ENCODE data around the gene MAB21L1. TPM values are rescaled to one million over a fixed set of nuclear protein-coding genes. Genes with fewer than 3 reads are reported as not detected.

MAB21L1 gene
- under 1 TPM in 1 of 2 donors, not detected in 1; 0.52 TPM for total RNA-seq

DNA sequence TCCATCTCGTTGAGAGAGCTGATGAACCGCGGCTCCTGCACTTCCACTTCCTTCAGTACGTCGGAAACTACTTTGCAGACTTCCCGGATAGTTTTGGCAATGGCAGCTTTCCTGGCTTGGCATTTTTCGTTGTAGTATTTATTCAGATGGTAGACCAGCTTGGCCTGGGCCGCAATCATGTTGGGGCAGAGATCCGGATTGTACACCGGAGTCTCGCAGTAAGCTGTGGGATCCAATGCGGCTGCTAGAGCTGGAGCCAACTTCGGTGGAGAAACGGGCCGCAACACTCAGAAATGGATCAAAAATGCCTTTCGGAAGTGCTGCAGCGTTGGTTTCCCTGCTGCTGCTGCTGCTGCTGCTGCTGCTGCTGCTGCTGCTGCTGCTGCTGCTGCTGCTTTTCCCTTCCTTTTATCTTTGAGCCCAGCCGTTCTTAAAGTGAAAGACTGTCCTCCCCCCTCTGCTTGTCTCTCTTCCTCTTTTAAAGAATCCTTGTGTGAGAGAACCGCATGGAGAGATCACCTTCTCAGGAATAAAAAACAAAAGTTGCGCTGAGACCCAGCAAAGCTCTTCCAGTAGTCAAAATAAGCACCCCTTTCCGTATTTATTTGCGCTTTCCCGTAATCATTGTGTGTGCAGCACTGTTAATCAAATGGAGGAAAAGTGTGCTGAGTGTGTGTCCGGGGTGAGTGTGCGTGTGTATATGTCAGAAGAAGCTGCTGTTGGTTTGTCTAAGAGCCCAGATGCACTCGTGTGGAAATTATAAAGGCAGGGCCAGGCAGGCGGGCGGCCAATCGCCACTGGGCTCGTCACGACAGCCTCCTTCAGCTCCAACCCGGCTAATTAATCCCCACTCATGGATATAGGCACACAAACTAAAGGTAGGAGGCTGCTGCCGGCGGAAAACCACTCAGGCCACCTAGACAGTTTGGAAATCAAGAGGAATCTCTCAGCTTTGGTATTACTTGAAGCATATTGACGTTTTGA is at the start of gene MAB21L1:
Gene MAB21L1 (minus strand): TSS at position 730 of the 984 bp plus-strand sequence. CDS start 551 bp downstream, at position 179.
- ATAC-seq (no peak), DNase-seq (no peak)
- Histone ChIP-seq H3K27me3 (no peaks in the 10 kb centered on the region), H3K27ac (no peak within 1 kb of the TSS), H3K36me3 (replicated peaks in 1 of 2; ENCODE audit: insufficient read depth in 1 of 2, low read depth in 2 of 2) (no peaks in the 10 kb centered on the region), H3K4me3 (no peak within 1 kb of the TSS), H3K4me1 (no peaks in the 10 kb centered on the region), H3K9me3 (no peaks in the 10 kb centered on the region)
- TF ChIP-seq POLR2A (IDR thresholded peaks at IDR 0.05): no peak
- TF ChIP-seq, protein P1, sequence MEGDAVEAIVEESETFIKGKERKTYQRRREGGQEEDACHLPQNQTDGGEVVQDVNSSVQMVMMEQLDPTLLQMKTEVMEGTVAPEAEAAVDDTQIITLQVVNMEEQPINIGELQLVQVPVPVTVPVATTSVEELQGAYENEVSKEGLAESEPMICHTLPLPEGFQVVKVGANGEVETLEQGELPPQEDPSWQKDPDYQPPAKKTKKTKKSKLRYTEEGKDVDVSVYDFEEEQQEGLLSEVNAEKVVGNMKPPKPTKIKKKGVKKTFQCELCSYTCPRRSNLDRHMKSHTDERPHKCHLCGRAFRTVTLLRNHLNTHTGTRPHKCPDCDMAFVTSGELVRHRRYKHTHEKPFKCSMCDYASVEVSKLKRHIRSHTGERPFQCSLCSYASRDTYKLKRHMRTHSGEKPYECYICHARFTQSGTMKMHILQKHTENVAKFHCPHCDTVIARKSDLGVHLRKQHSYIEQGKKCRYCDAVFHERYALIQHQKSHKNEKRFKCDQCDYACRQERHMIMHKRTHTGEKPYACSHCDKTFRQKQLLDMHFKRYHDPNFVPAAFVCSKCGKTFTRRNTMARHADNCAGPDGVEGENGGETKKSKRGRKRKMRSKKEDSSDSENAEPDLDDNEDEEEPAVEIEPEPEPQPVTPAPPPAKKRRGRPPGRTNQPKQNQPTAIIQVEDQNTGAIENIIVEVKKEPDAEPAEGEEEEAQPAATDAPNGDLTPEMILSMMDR (IDR thresholded peaks at IDR 0.05): no peak
- intact Hi-C loops (cut with DNase I): no loop called here
- 67 to 80% methylated on average over 35 of the region's 35 CpGs for WGBS, 2 donors

DNA sequence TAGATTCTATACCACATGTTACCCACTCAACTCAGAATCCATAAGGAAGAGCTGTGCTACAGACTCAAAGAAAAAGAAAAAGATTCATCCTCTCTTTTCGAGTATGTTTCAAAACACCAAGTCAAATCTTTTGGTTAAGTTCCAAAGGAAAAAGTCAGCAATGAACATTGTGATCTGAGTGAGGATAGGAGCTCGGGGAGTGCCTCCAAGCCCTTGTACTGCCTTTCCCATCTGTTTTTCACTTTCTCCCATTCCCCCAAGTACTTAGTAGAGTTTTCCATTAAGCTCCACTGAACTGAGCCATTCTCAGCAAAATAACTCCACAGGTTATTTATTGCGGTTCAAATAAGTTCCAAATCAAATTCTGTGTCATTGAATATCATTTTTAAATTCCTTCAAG is 47.7 kb upstream of the MAB21L1 start:
- Histone ChIP-seq H3K9me3 (no peaks in the 10 kb centered on the region), H3K4me1 (no peaks in the 10 kb centered on the region), H3K36me3 (replicated peaks in 1 of 2; ENCODE audit: insufficient read depth in 1 of 2, low read depth in 2 of 2) (no peaks in the 10 kb centered on the region), H3K4me3 (no peak overlapping the region), H3K27me3 (no peaks in the 10 kb centered on the region), H3K27ac (no peak overlapping the region)
- 88 to 93% methylated on average over 3 of the region's 3 CpGs for WGBS, 2 donors
- TF ChIP-seq POLR2A (IDR thresholded peaks at IDR 0.05): no peak
- TF ChIP-seq, protein P1 (IDR thresholded peaks at IDR 0.05): no peak
- DNase-seq (no peak), ATAC-seq (no peak)
- intact Hi-C loops (cut with DNase I): no loop called here

DNA sequence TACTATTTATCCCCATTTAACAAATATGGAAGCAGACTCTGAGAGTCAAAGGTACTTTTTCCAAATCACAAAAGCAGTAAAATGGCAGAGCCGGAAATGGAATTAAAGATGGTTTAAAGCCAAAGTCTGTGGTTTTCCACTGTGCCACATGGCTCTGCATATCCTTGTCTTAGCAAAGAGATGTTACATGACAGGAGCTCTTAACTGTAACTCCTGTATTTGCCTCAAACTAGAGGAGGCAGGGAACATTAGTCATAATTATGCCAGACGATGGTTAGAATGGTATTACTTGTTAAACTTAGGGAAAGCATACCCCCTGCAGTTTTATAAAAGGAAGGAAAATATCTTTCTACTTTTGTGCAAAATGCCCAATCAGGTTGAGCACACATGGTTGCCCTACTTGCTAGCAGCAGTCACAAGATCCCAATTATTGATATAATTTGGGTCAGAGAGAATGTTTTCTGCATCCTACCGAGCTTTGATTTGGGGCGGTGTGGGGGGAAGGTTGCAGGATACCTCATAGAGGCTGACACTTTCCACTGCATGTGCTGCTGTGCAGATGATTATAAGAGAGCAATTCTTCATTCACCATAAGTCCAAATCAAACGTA is 42.0 kb upstream of the MAB21L1 start:
- no peak for DNase-seq
- H3K9me3 ChIP-seq: no peaks in the 10 kb centered on the region
- no peaks in the 10 kb centered on the region for H3K27me3 ChIP-seq
- intact Hi-C loops (cut with DNase I): no loop called here
- ATAC-seq: no peak
- no peaks in the 10 kb centered on the region for H3K36me3 ChIP-seq (replicated peaks in 1 of 2; ENCODE audit: insufficient read depth in 1 of 2, low read depth in 2 of 2)
- no peak overlapping the region for H3K4me3 ChIP-seq
- H3K27ac ChIP-seq: no peak overlapping the region
- TF ChIP-seq, protein P1 (IDR thresholded peaks at IDR 0.05): no peak
- TF ChIP-seq POLR2A (IDR thresholded peaks at IDR 0.05): no peak
- no peaks in the 10 kb centered on the region for H3K4me1 ChIP-seq
- WGBS, 2 donors: 84 to 89% methylated on average over 5 of the region's 5 CpGs

GRCh38 chr13:35514801-35515502 is 38.5 kb upstream of the MAB21L1 start:
- Histone ChIP-seq H3K4me1 (no peaks in the 10 kb centered on the region), H3K36me3 (replicated peaks in 1 of 2; ENCODE audit: insufficient read depth in 1 of 2, low read depth in 2 of 2) (no peaks in the 10 kb centered on the region), H3K27ac (no peak overlapping the region), H3K9me3 (no peaks in the 10 kb centered on the region), H3K4me3 (no peak overlapping the region), H3K27me3 (no peaks in the 10 kb centered on the region)
- 73 to 74% methylated on average over 6 of the region's 6 CpGs for WGBS, 2 donors
- ATAC-seq: no peak
- DNase-seq: no peak
- intact Hi-C loops (cut with DNase I): no loop called here
- TF ChIP-seq POLR2A (IDR thresholded peaks at IDR 0.05): no peak
- TF ChIP-seq, protein P1 (IDR thresholded peaks at IDR 0.05): no peak

Data from body of pancreas (tissue), 4 donors.